Endothelial cell of umbilical vein (primary cell): ENCODE measurements around the gene PBLD. TPM values are rescaled to one million over a fixed set of nuclear protein-coding genes. Genes with fewer than 3 reads are reported as not detected.

Experiments used
- BruUV-seq: library from RNA; stranded (reverse); fragments of 400-500 nt; replicated peaks from 2 replicates; lab custom pipeline; 2021; lab: Mats Ljungman, UMichigan
- CTCF ChIA-PET: fragments of 300-600, 350-600 bp; sonication (Branson Sonifier 250); formaldehyde crosslinking; loops from one replicate; lab custom pipeline; 2021; ENCODE audit warnings: antibody characterized with exemption, inconsistent platforms; lab: Charles Lee
- POLR2A ChIA-PET: fragments of 300-600, 350-600 bp; sonication (Branson Sonifier 250); formaldehyde crosslinking; loops from one replicate; lab custom pipeline; 2021; ENCODE audit warnings: antibody characterized with exemption, inconsistent platforms; lab: Charles Lee
- DNase-seq: peaks from one replicate; pipeline ENCODE4 v3.0.0-alpha.2; 2011; ENCODE audit warnings: low read depth, low spot score
- FAIRE-seq: peaks from 2 replicates; lab custom pipeline; 2011; peaks lifted over from hg19 to GRCh38; lab: Jason Lieb, UNC
- H2AFZ ChIP-seq: 2 replicates; pipeline ENCODE4 v1.6.0; 2012; ENCODE audit warnings: low read depth, low read length, control low read depth, inconsistent platforms
- H3K27ac ChIP-seq: 2 replicates; pipeline ENCODE4 v1.5.1; 2011; ENCODE audit warnings: low read depth, mild to moderate bottlenecking, control low read depth, low read length, moderate library complexity; ENCODE audit not compliant: insufficient read depth
- H3K27me3 ChIP-seq, 2 experiments: 2 replicates each; pipeline versions ENCODE4 v1.6.0 to v1.6.1; 2011; ENCODE audit warnings: low read length in 2 of 2, mixed read lengths in 1 of 2; ENCODE audit not compliant: control insufficient read depth in 2 of 2, insufficient read depth in 2 of 2
- H3K36me3 ChIP-seq, 2 experiments: 2 replicates in 1 of 2; 3 replicates in 1 of 2; pipeline ENCODE4 v1.5.1; 2011; ENCODE audit warnings: low read length in 2 of 2, mild to moderate bottlenecking in 1 of 2, moderate library complexity in 1 of 2; ENCODE audit not compliant: control insufficient read depth in 2 of 2, insufficient read depth in 2 of 2; ENCODE audit errors: extremely low read depth in 1 of 2
- H3K4me1 ChIP-seq: 3 replicates; pipeline ENCODE4 v1.5.1; 2011; ENCODE audit warnings: mild to moderate bottlenecking, low read length; ENCODE audit not compliant: control insufficient read depth, insufficient read depth; ENCODE audit errors: extremely low read depth
- H3K4me2 ChIP-seq: 2 replicates; pipeline ENCODE4 v1.6.1; 2011; ENCODE audit warnings: low read length, control low read depth, mixed read lengths; ENCODE audit not compliant: insufficient read depth
- H3K4me3 ChIP-seq, 3 experiments: fragments of 200-600 bp in 1 of 3; sonication (generic), shearing (Covaris generic) in 1 of 3; replicated peaks in 1 of 3; 2 replicates each; pipeline ENCODE4 v1.5.1; 2011 to 2016; ENCODE audit warnings: control low read depth in 3 of 3, low read length in 3 of 3, mild to moderate bottlenecking in 2 of 3, inconsistent platforms in 1 of 3, low read depth in 1 of 3, moderate library complexity in 1 of 3; ENCODE audit not compliant: insufficient read depth in 1 of 3
- H3K79me2 ChIP-seq: 2 replicates; pipeline ENCODE4 v1.6.0; 2012; ENCODE audit warnings: low read length, inconsistent platforms; ENCODE audit not compliant: control insufficient read depth, insufficient read depth
- H3K9ac ChIP-seq: replicated peaks from 2 replicates; pipeline ENCODE3; 2011; ENCODE audit warnings: low read length, control low read depth; ENCODE audit not compliant: insufficient read depth; ENCODE audit errors: extremely low read depth
- H3K9me1 ChIP-seq: replicated peaks from 3 replicates; pipeline ENCODE4 v1.6.0; 2011; ENCODE audit warnings: mild to moderate bottlenecking, low read length; ENCODE audit not compliant: control insufficient read depth, insufficient read depth; ENCODE audit errors: extremely low read depth
- H3K9me3 ChIP-seq: replicated peaks from 2 replicates; pipeline ENCODE4 v1.5.1; 2012; ENCODE audit warnings: low read length, inconsistent platforms; ENCODE audit not compliant: control insufficient read depth, insufficient read depth
- H4K20me1 ChIP-seq: replicated peaks from 2 replicates; pipeline ENCODE3; 2011; ENCODE audit warnings: mild to moderate bottlenecking, low read length; ENCODE audit not compliant: control insufficient read depth, insufficient read depth; ENCODE audit errors: extremely low read depth
- CTCF ChIP-seq, 2 donors: IDR thresholded peaks; 1 replicate in 1 of 2; 2 replicates in 1 of 2; pipeline ENCODE4 v1.5.1; 2011; ENCODE audit warnings: low read length in 2 of 2, mild to moderate bottlenecking in 2 of 2, moderate library complexity in 2 of 2, control low read depth in 1 of 2, inconsistent platforms in 1 of 2, low read depth in 1 of 2; ENCODE audit not compliant: insufficient read depth in 1 of 2; ENCODE audit errors: extremely low read depth in 1 of 2
- EZH2 ChIP-seq: IDR thresholded peaks from 2 replicates; pipeline ENCODE4 v1.6.1; 2012; ENCODE audit warnings: borderline replicate concordance, low read depth, mild to moderate bottlenecking, moderate library complexity, low read length, inconsistent platforms; ENCODE audit not compliant: severe bottlenecking
- FOS ChIP-seq: IDR thresholded peaks from 2 replicates; pipeline ENCODE4 v1.6.1; 2011; ENCODE audit warnings: mild to moderate bottlenecking, low read length, moderate library complexity, borderline replicate concordance; ENCODE audit not compliant: insufficient read depth
- GATA2 ChIP-seq: IDR thresholded peaks from 2 replicates; pipeline ENCODE4 v1.7.0; 2011; ENCODE audit warnings: low read depth, mild to moderate bottlenecking, moderate library complexity, mixed read lengths, low read length; ENCODE audit not compliant: insufficient read length, insufficient read depth
- JUN ChIP-seq: IDR thresholded peaks from 2 replicates; pipeline ENCODE4 v1.6.1; 2011; ENCODE audit warnings: borderline replicate concordance, low read depth; ENCODE audit not compliant: insufficient read length, insufficient read depth
- MAX ChIP-seq: IDR thresholded peaks from 2 replicates; pipeline ENCODE4 v1.6.1; 2011; ENCODE audit not compliant: insufficient read depth, insufficient read length
- MYC ChIP-seq: IDR thresholded peaks from one replicate; pipeline ENCODE4 v1.6.1; 2011; ENCODE audit warnings: mild to moderate bottlenecking, low read depth, low read length
- POLR2A ChIP-seq: IDR thresholded peaks from 2 replicates; pipeline ENCODE4 v1.6.1; 2012; ENCODE audit warnings: low read depth, mild to moderate bottlenecking, control low read depth, low read length
- POLR2AphosphoS5 ChIP-seq: IDR thresholded peaks from 2 replicates; pipeline ENCODE4 v1.6.1; 2012; ENCODE audit warnings: low read depth, mild to moderate bottlenecking, control low read depth, low read length, moderate library complexity; ENCODE audit not compliant: insufficient read depth
- dilution Hi-C: fragments of 300-500 bp; cut with MboI; formaldehyde crosslinking; loops from one replicate; pipeline ENCODE4 v1.15.0; 2019; ENCODE audit warnings: low sequenced_read_pairs; ENCODE audit not compliant: extremely low pct_ligation_motif_present
- intact Hi-C: fragments of 100-400 bp; cut with micrococcal nuclease; formaldehyde crosslinking; loops from one replicate; pipeline ENCODE4 v1.10.0; 2022
- polyA plus RNA-seq, 4 experiments: library from polyadenylated mRNA; depleted of rRNA in 3 of 4; stranded (reverse) in 3 of 4; unstranded in 1 of 4; fragments of >200 nt; gene quantifications; 2 replicates each; pipeline versions ENCODE4 v1.2.1 to v1.2.3, GENCODE V29; 2011 to 2012; ENCODE audit warnings: missing spikeins in 1 of 4
- total RNA-seq: library from RNA; stranded (reverse); gene quantifications from 2 replicates; pipeline ENCODE4 v1.2.3, GENCODE V29; 2021

Gene PBLD
- total and polyA plus RNA-seq, 2 donors (not counting 3 experiments of a cell fraction or from before 2014, with no cell fraction given), result 1.5 to 5.1 TPM

- Histone ChIP-seq H3K9ac (no peak overlapping the region), H4K20me1 (no peaks in the 10 kb centered on the region), H3K36me3 (no peaks in the 10 kb centered on the region), H3K4me2 (no peak overlapping the region), H3K79me2 (no peaks in the 10 kb centered on the region), H3K27me3 (peaks cover 2 to 7% of the 10 kb centered on the region in 2 experiments), H3K4me3 (no peak overlapping the region), H2AFZ (no peak overlapping the region), H3K27ac (no peak overlapping the region), H3K4me1 (no peaks in the 10 kb centered on the region), H3K9me3 (no peaks in the 10 kb centered on the region), H3K9me1 (no peaks in the 10 kb centered on the region)
- CTCF ChIA-PET, result interaction anchor here (0.7 to 1.4 kb wide), 2 partner anchors 16 to 32 kb away, joined by 3 to 5 read pairs; no protein-coding TSS in a partner anchor
- DNase-seq (no peak), FAIRE-seq (no peak)
- dilution Hi-C loops, result no loop called here
- POLR2A ChIA-PET, result no interaction called here
- intact Hi-C loops, result no loop called here
- BruUV-seq, result no TSS peak
- TF ChIP-seq EZH2 (no peak), CTCF (IDR thresholded peaks at IDR 0.05; ENCODE audit: extremely low read depth in 1 of 2, insufficient read depth in 1 of 2, low read depth in 1 of 2, low read length in 2 of 2) (no peak), POLR2AphosphoS5 (no peak), MAX (no peak), POLR2A (no peak), MYC (no peak), GATA2 (no peak), FOS (no peak), JUN (no peak)
Observed at GRCh38 chr10:68269562-68270290, 63.0 kb downstream of the PBLD start.
